K562 (cell line): ENCODE data around the gene TFAP2A. TPM values are rescaled to one million over a fixed set of nuclear protein-coding genes. Genes with fewer than 3 reads are reported as not detected.
A peak's percentile ranks its signal among the peaks of the same experiment; 100 is the strongest.

Source experiments
- ATF6 ChIP-seq: sonication (generic); formaldehyde crosslinking; IDR thresholded peaks from 2 replicates; pipeline ENCODE4 v1.4.0; 2020; ENCODE audit warnings: mild to moderate bottlenecking, missing genetic modification reagents
- CLOCK ChIP-seq: fragments of 250-450 bp; sonication (Bioruptor Pico); IDR thresholded peaks from 2 replicates; pipeline ENCODE4 v1.4.0; 2020; ENCODE audit warnings: mild to moderate bottlenecking, moderate library complexity, borderline replicate concordance
- CTCF ChIP-seq, 3 experiments: IDR thresholded peaks in 2 of 3; conservative IDR thresholded peaks in 1 of 3; 2 replicates each; pipeline ENCODE4 v1.5.1; 2011 to 2012; ENCODE audit warnings: low read length in 3 of 3, mild to moderate bottlenecking in 3 of 3, control low read depth in 2 of 3, improper control_type of control experiment in 1 of 3, inconsistent platforms in 1 of 3, low read depth in 1 of 3, mixed read lengths in 1 of 3, moderate library complexity in 1 of 3; ENCODE audit not compliant: insufficient read depth in 2 of 3
- ELF2 ChIP-seq: fragments of 250-450 bp; sonication (Bioruptor Pico); IDR thresholded peaks from 2 replicates; pipeline ENCODE4 v1.5.0; 2021; ENCODE audit warnings: mild to moderate bottlenecking
- HDAC6 ChIP-seq: IDR thresholded peaks from 2 replicates; pipeline ENCODE4 v1.6.1; 2012; ENCODE audit warnings: low read depth, mild to moderate bottlenecking, control low read depth, inconsistent platforms, low read length, moderate library complexity
- HEY1 ChIP-seq: fragments of 250-450 bp; sonication (Bioruptor Pico); IDR thresholded peaks from 2 replicates; pipeline ENCODE4 v1.5.0; 2020; ENCODE audit warnings: mild to moderate bottlenecking, moderate library complexity, borderline replicate concordance
- HMGN3 ChIP-seq: IDR thresholded peaks from 2 replicates; pipeline ENCODE4 v1.6.1; 2011; ENCODE audit warnings: borderline replicate concordance, low read depth, mild to moderate bottlenecking, mixed read lengths, low read length; ENCODE audit not compliant: insufficient read length; ENCODE audit errors: extremely low read depth
- HOXB6 ChIP-seq: fragments of 250-450 bp; sonication (Bioruptor Pico); IDR thresholded peaks from 2 replicates; pipeline ENCODE4 v1.5.1; 2022; ENCODE audit warnings: mild to moderate bottlenecking, borderline replicate concordance
- MITF ChIP-seq: IDR thresholded peaks from 2 replicates; pipeline ENCODE4 v1.6.1; 2014; ENCODE audit warnings: antibody characterized with exemption
- PHF21A ChIP-seq: fragments of 450-650 bp; IDR thresholded peaks from 2 replicates; pipeline ENCODE4 v1.6.1; 2017; ENCODE audit warnings: low read depth, borderline replicate concordance
- TEAD1 ChIP-seq, 2 experiments: fragments of 450-650 bp in 1 of 2; sonication (generic) in 1 of 2; formaldehyde crosslinking; IDR thresholded peaks; 2 replicates each; pipeline versions ENCODE4 v1.4.0 to v1.8.0; 2020 to 2022; ENCODE audit warnings: mild to moderate bottlenecking in 2 of 2, missing genetic modification reagents in 1 of 2
- TEAD2 ChIP-seq: fragments of 450-650 bp; IDR thresholded peaks from 2 replicates; pipeline ENCODE4 v1.6.1; 2016; ENCODE audit warnings: missing genetic modification characterization, control low read depth, missing compliant biosample characterization
- ZBTB34 ChIP-seq: fragments of 250-450 bp; sonication (Bioruptor Pico); IDR thresholded peaks from 2 replicates; pipeline ENCODE4 v1.8.0; 2021; ENCODE audit warnings: mild to moderate bottlenecking, moderate library complexity
- ZNF274 ChIP-seq: IDR thresholded peaks from 2 replicates; pipeline ENCODE4 v1.6.1; 2011; ENCODE audit warnings: low read depth, mild to moderate bottlenecking, low read length, moderate library complexity, borderline replicate concordance
- ZNF347 ChIP-seq: fragments of 450-650 bp; formaldehyde crosslinking; IDR thresholded peaks from 2 replicates; pipeline ENCODE4 v1.4.0; 2020; ENCODE audit warnings: low read depth, mild to moderate bottlenecking, moderate library complexity
- ZNF696 ChIP-seq: fragments of 250-450 bp; sonication (Bioruptor Pico); conservative IDR thresholded peaks from 2 replicates; pipeline ENCODE4 v1.4.0; 2020; ENCODE audit warnings: mild to moderate bottlenecking, moderate library complexity
- ZNF766 ChIP-seq: fragments of 200-800 bp; sonication (Bioruptor generic); conservative IDR thresholded peaks from 2 replicates; pipeline ENCODE4 v1.6.1; 2016; ENCODE audit warnings: missing genetic modification characterization, missing compliant biosample characterization
- polyA plus RNA-seq, 8 experiments: library from polyadenylated mRNA; depleted of rRNA in 4 of 8; stranded (reverse) in 5 of 8; unstranded in 3 of 8; fragments of >200 nt; fragmentation: Nextera tagmentation in 2 of 8; fragmentation: Illumina TruSeq in 1 of 8; extraction: Ambion mirVana in 2 of 8; extraction: Trizol in 1 of 8; gene quantifications; 2 replicates each; pipeline versions ENCODE4 v1.2.1 to v1.2.3, GENCODE V29; 2011 to 2014; ENCODE audit warnings: inconsistent platforms in 1 of 8, missing spikeins in 1 of 8
- total RNA-seq, 7 experiments: library from RNA; depleted of rRNA in 6 of 7; stranded (reverse); fragments of >200 nt in 6 of 7; fragmentation: Illumina TruSeq in 2 of 7; extraction: Trizol in 2 of 7; gene quantifications; 2 replicates each; pipeline versions ENCODE4 v1.2.1 to v1.2.3, GENCODE V29; 2011 to 2021; ENCODE audit warnings: low replicate concordance in 1 of 7

TFAP2A gene
- total and polyA plus RNA-seq, 9 of the 15 experiments (the other 6 are each of a cell fraction or from before 2014, with no cell fraction given) = 0.14 to 0.53 (median 0.19) TPM; not detected in 1

- TF ChIP-seq HDAC6 (no peak), ZNF274 (no peak), HOXB6 (CRISPR knock-in tag) (no peak), PHF21A (no peak), TEAD2 (tag) (peak; percentile 79), ZNF696 (CRISPR knock-in tag) (no peak), HMGN3 (peak; percentile 67), MITF (no peak), ZNF766 (peak; percentile 92), CTCF (IDR thresholded peaks at IDR 0.05 in 2 of 3, conservative IDR thresholded peaks at IDR 0.05 in 1 of 3; ENCODE audit: insufficient read depth in 2 of 3, low read depth in 1 of 3, low read length in 3 of 3) (peak; percentile 71 to 91 (median 83)), ZBTB34 (no peak), ZNF347 (CRISPR knock-in tag) (no peak), TEAD1 (CRISPR knock-in tag; IDR thresholded peaks at IDR 0.05) (peak; percentile 30 to 93; a peak in 2 of 4 replicates), CLOCK (CRISPR knock-in tag) (0 out of 2 replicates have a peak, but pooled peaks have one; percentile 59), HEY1 (CRISPR knock-in tag) (no peak), ELF2 (CRISPR knock-in tag) (peak; percentile 78), ATF6 (no peak; the same call in 1 of the 2 replicates)
These were observed 10.6 kb downstream of the TFAP2A start (continued) for GRCh38 chr6:10404107-10404798.
